Subcutaneous adipose tissue (tissue), 4 donors: ENCODE data around the gene MRPL27. TPM values are rescaled to one million over a fixed set of nuclear protein-coding genes. Genes with fewer than 3 reads are reported as not detected.

ENCODE experiments used
- total RNA-seq, 4 donors: library from RNA; depleted of rRNA; stranded (reverse); fragments of >200 nt; gene quantifications; one replicate each; pipeline ENCODE4 v1.1.0, GENCODE V29; 2016
- TF ChIP-seq, protein P1 (sequence below): fragments of 450-650 bp; IDR thresholded peaks from one replicate; pipeline ENCODE4 v1.5.1; 2016; ENCODE audit warnings: low read depth, mild to moderate bottlenecking, control low read depth, antibody characterized with exemption, moderate library complexity

Gene MRPL27
- total RNA-seq, 4 donors from 2014 or later: 42.2 to 88.7 (median 48.1) TPM

DNA sequence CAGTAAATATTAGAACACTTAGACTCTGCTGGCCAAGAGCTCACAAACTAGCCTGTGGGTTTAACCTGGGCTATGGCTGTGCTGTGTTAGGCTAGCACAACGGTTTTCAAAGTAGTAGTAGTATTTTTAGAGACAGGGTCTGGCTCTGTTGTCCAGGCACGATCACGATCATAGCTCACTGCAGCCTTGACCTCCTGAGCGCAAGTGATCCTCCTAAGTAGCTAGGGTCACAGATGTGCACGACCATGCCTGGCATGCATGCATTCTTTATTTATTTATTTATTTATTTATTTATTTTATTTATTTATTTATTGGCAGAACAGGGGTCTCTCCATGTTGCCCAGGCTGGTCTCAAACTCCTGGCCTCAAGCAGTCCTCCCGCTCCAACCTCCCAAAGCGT is 10.3 kb downstream of the MRPL27 start:
- TF ChIP-seq, protein P1, sequence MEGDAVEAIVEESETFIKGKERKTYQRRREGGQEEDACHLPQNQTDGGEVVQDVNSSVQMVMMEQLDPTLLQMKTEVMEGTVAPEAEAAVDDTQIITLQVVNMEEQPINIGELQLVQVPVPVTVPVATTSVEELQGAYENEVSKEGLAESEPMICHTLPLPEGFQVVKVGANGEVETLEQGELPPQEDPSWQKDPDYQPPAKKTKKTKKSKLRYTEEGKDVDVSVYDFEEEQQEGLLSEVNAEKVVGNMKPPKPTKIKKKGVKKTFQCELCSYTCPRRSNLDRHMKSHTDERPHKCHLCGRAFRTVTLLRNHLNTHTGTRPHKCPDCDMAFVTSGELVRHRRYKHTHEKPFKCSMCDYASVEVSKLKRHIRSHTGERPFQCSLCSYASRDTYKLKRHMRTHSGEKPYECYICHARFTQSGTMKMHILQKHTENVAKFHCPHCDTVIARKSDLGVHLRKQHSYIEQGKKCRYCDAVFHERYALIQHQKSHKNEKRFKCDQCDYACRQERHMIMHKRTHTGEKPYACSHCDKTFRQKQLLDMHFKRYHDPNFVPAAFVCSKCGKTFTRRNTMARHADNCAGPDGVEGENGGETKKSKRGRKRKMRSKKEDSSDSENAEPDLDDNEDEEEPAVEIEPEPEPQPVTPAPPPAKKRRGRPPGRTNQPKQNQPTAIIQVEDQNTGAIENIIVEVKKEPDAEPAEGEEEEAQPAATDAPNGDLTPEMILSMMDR: no peak

DNA sequence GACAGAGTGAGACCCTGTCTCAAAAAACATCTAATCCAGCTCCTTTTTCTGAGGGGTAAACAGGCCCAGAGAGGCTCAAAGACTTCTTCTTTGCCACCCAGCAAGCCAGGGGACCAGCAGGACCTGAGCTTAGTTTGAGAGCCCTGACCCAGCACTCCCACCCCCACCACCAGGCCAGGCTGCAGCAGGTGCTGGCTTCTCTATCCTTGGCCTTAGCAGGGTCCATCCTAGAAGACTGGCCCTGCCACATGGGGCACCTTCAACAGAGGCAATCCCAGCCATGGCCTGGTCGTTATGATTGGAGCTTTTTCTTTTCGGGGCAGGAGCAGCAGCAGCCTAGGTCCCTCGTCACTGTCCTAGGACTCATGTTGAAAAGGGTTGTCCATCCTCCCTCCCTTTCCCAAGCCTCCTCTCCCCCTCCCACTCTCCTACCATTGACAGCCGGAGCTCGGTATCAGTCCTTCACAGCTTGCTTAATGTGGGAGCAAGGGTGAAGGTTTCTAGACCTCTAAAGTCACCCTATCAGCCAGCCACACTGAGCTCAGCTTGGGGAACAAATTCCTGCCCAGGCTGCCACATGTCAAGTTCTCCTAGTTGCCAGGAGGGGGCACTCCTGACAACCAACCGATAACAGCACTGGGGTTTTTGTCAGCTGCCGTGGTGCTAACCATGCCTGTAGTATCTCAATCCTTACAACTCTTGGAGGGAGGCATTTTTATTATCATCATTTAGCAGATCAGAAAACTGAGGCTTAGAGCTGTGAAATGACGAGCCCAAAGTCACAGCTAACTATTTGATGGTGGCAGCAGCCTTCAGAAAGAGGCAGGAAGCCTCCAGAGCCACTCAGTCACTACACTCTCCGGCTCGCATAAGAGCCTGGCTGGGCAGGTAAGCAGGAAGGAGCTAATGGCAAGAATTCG is 11.2 kb downstream of the MRPL27 start:
- TF ChIP-seq, protein P1: no peak

DNA sequence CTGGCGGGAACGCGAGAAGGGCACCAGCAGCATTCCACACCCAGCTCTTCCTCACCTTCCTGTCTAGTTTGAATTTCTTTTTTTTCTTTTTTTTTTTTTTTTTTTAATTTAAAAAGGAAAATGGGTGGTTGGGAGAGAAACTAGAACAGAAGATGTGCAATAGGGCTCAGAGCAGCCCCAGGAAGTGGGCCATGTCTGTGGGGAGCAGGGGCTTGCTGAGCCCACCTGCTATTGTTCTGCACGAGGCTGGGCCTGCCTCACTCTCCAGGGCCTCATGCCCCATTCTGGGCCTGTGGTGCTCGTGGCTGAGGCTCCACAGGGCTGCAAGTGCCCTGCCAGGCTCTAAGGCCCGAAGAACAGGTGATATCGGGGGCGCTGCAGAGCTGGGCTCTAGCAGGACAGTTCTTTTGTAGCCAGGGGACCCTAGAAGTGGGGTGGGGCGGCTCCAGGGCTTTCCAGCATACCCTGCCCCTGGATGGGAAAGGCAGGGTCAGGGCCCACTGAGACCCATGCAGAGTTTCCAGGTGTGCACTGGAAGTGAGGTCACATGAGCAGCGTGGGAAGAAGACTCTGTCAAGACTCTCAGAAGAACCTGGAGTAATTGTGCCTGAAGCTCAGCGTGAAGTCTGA is 12.4 kb downstream of the MRPL27 start:
- TF ChIP-seq, protein P1: no peak

DNA sequence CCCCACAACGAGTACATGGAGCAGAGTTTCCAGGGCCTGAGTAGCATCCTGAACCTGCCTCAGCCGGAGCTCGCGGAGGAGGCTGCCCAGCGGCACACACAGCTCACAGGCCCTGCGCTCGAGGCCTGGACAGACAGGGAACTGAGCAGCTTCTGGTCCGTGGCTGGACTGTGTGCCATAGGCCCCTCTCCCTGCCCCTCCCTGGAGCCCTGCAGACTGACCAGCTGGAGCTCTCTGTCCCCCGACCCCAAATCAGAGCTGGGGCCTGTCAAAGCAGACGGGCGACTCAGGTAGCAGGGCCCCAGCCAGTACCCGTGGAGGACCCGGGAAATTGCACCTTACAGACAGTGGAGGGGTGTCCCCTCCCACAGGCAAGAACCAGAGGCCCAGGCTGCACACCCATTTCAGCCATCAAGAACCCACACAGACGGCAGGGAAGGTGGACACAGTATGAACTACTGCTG is 13.0 kb downstream of the MRPL27 start:
- TF ChIP-seq, protein P1: no peak

DNA sequence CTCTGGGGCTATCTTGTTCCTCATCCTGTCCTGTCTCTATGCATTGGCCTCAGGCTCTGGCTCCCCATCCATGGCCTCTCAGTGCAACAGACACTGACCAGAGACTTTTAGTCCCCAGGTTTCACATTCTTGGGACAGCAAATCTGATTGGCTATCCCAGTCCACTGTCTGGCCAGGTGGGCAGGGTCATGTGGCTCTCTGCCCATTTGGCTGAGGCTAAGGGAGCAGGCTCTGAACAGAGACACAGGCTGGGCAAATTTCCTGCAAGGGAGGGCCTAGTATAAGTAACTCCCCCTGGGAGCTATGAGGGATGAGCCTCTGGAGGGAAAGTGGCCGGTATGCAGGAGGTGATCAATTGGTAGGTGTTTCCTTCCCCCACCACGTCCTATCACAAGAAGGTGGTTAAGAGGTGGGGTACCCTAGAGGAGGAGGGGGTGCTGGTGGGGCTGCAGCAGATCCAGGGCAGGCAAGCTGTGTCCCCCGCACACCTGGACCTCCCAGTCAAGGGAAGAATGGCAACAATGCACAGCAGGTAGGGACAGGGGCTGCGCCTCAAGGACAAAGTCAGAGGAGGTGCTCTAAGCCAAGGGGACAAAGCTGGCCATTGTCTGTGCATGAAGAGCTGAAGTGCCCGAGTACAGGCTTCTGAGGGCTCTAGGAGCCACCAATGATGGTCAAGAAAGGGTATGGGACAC is 13.8 kb downstream of the MRPL27 start:
- TF ChIP-seq, protein P1: no peak

DNA sequence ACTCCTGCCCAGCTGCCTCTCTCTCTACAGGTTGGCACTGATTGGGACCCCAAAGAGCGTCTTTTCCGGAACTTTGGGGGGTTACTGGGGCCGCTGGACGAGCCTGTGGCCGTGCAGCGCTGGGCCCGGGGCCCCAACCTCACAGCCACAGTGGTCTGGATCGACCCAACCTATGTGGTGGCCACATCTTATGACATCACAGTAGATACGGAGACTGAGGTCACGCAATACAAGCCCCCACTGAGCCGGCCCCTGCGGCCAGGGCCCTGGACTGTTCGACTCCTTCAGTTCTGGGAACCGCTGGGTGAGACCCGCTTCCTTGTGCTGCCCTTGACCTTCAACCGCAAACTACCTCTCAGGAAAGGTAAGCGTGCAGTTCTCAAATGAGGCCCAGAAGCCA is 14.8 kb downstream of the MRPL27 start:
- TF ChIP-seq, protein P1: no peak

DNA sequence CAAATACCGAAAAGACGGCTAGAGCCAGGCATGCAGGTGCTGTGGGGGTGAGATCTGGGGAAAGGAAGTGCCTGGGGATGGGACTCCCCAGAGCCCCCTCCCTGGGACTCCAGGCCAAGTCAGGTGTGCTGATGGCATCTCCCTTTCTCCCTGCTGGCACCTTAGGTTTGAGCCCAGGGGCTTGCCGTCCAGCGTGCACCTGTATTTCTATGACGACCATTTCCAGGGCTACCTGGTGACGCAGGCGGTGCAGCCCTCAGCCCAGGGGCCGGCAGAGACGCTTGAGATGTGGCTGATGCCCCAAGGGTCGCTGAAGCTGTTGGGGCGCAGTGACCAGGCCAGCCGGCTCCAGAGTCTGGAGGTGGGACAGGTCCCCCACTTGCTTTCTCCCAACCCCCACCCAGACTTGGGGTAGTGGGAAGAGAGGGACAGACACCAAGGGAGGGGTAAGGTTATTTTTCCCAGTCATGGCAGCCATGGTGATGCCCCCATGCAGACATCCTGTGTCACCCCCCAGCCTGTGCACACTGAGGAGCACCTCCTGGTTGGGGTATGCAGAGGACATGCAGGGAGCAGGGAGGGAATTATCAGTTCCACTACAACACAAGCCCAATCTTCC is 16.0 kb downstream of the MRPL27 start:
- TF ChIP-seq, protein P1: no peak
